RPMI8226 (cell line): ENCODE measurements around the gene ACTN1.

Experiments
- DNase-seq: peaks from one replicate; pipeline ENCODE4 v3.0.0-alpha.2; 2015

Gene ACTN1

GRCh38 chr14:68906439-68906838, 72.7 kb downstream of the ACTN1 start:
- DNase-seq: no peak

- DNase-seq: no peak
Observed at GRCh38 chr14:68905107-68905895, 73.8 kb downstream of the ACTN1 start.

GRCh38 chr14:68902357-68902756, 76.7 kb downstream of the ACTN1 start:
- DNase-seq: no peak

- no peak for DNase-seq
Observed at GRCh38 chr14:68899033-68899603, 80.0 kb downstream of the ACTN1 start.

- no peak for DNase-seq
Observed at GRCh38 chr14:68898248-68899032, 80.7 kb downstream of the ACTN1 start.

GRCh38 chr14:68897559-68898155, 81.4 kb downstream of the ACTN1 start:
- DNase-seq: no peak

GRCh38 chr14:68896132-68896531, 83.0 kb downstream of the ACTN1 start:
- peak; percentile 6 for DNase-seq

GRCh38 chr14:68894802-68895703, 84.0 kb downstream of the ACTN1 start:
- no peak for DNase-seq

- DNase-seq: no peak
Observed at GRCh38 chr14:68894123-68894522, 85.0 kb downstream of the ACTN1 start.

- no peak for DNase-seq
Observed at GRCh38 chr14:68893566-68893965, 85.5 kb downstream of the ACTN1 start.

GRCh38 chr14:68892961-68893360, 86.1 kb downstream of the ACTN1 start:
- DNase-seq: no peak

GRCh38 chr14:68891851-68892660, 87.0 kb downstream of the ACTN1 start:
- DNase-seq: no peak

GRCh38 chr14:68890173-68890931, 88.8 kb downstream of the ACTN1 start:
- no peak for DNase-seq

GRCh38 chr14:68888883-68889282, 90.2 kb downstream of the ACTN1 start:
- no peak for DNase-seq

GRCh38 chr14:68888025-68888850, 90.9 kb downstream of the ACTN1 start:
- no peak for DNase-seq

GRCh38 chr14:68886109-68886434, 93.0 kb downstream of the ACTN1 start:
- no peak for DNase-seq

GRCh38 chr14:68885226-68886108, 93.6 kb downstream of the ACTN1 start:
- DNase-seq: no peak
